Uterus (tissue), 4 donors: ENCODE data around the gene DNAJC18. TPM values are rescaled to one million over a fixed set of nuclear protein-coding genes. Genes with fewer than 3 reads are reported as not detected.

Experiments
- DNase-seq, 2 donors: peaks; one replicate each; pipeline ENCODE4 v3.0.0-alpha.2; 2019 to 2020
- H3K27ac ChIP-seq, 2 donors: fragments of 200-600 bp; sonication (generic); 1 replicate in 1 of 2; 2 replicates in 1 of 2; pipeline ENCODE4 v1.5.1; 2016 to 2018
- H3K27me3 ChIP-seq, 2 donors: fragments of 200-600 bp; sonication (generic); one replicate each; pipeline ENCODE4 v1.5.1; 2018 to 2019; ENCODE audit warnings: control low read depth in 1 of 2
- H3K36me3 ChIP-seq, 2 donors: fragments of 200-600 bp; sonication (generic); one replicate each; pipeline ENCODE4 v1.5.1; 2019; ENCODE audit warnings: control low read depth in 1 of 2
- H3K4me1 ChIP-seq, 2 donors: fragments of 200-600 bp; sonication (generic); one replicate each; pipeline ENCODE4 v1.5.1; 2018 to 2019; ENCODE audit warnings: control low read depth in 1 of 2
- H3K4me3 ChIP-seq, 2 donors: fragments of 200-600 bp; sonication (generic); 1 replicate in 1 of 2; 2 replicates in 1 of 2; pipeline ENCODE4 v1.5.1; 2018 to 2019; ENCODE audit warnings: mild to moderate bottlenecking in 1 of 2
- H3K9me3 ChIP-seq, 2 donors: fragments of 200-600 bp; sonication (generic); one replicate each; pipeline ENCODE4 v1.5.1; 2019; ENCODE audit warnings: control low read depth in 1 of 2
- POLR2A ChIP-seq, 2 donors: fragments of 450-650 bp; IDR thresholded peaks; one replicate each; pipeline ENCODE4 v1.6.1; 2016; ENCODE audit warnings: antibody characterized with exemption in 2 of 2, mild to moderate bottlenecking in 1 of 2, moderate library complexity in 1 of 2
- intact Hi-C: fragments of 100-400 bp; cut with DNase I; formaldehyde crosslinking; loops from one replicate; pipeline ENCODE4 v1.15.1; 2023; ENCODE audit warnings: low total_unique reads
- small RNA-seq: library from RNA; depleted of rRNA; stranded (forward); fragments of <200 nt; gene quantifications from one replicate; pipeline ENCODE3, GENCODE V24; 2016
- total RNA-seq, 4 donors: library from RNA; depleted of rRNA in 3 of 4; stranded (reverse); fragments of >200 nt in 3 of 4; gene quantifications; one replicate each; pipeline versions ENCODE4 v1.1.0 to v1.2.4, GENCODE V29; 2014 to 2023
- TF ChIP-seq, protein P1 (sequence below), 4 experiments: fragments of 200-600 bp in 2 of 4; fragments of 450-650 bp in 2 of 4; sonication (generic) in 2 of 4; IDR thresholded peaks; one replicate each; pipeline ENCODE4 v1.5.1; 2016 to 2019; ENCODE audit warnings: antibody characterized with exemption in 4 of 4, mild to moderate bottlenecking in 2 of 4, moderate library complexity in 1 of 4
- donor health status: DM: yes; HTN: yes; CAD: no.

Gene DNAJC18
- total RNA-seq, 4 donors from 2014 or later: 3.1 to 21.6 (median 12.6) TPM

- no peaks in the 10 kb centered on the region for H3K9me3 ChIP-seq
- no peaks in the 10 kb centered on the region for H3K27me3 ChIP-seq
- no peaks in the 10 kb centered on the region for H3K36me3 ChIP-seq
- TF ChIP-seq POLR2A (IDR thresholded peaks at IDR 0.05): no peak
- TF ChIP-seq, protein P1, sequence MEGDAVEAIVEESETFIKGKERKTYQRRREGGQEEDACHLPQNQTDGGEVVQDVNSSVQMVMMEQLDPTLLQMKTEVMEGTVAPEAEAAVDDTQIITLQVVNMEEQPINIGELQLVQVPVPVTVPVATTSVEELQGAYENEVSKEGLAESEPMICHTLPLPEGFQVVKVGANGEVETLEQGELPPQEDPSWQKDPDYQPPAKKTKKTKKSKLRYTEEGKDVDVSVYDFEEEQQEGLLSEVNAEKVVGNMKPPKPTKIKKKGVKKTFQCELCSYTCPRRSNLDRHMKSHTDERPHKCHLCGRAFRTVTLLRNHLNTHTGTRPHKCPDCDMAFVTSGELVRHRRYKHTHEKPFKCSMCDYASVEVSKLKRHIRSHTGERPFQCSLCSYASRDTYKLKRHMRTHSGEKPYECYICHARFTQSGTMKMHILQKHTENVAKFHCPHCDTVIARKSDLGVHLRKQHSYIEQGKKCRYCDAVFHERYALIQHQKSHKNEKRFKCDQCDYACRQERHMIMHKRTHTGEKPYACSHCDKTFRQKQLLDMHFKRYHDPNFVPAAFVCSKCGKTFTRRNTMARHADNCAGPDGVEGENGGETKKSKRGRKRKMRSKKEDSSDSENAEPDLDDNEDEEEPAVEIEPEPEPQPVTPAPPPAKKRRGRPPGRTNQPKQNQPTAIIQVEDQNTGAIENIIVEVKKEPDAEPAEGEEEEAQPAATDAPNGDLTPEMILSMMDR (IDR thresholded peaks at IDR 0.05): no peak
- intact Hi-C loops: no loop called here
- peaks cover 0 to 5% of the 10 kb centered on the region in 2 donors for H3K4me1 ChIP-seq
- H3K4me3 ChIP-seq: no peak overlapping the region
- DNase-seq: no peak
- peak overlapping the region; percentile 3 to 6 for H3K27ac ChIP-seq
Measured at GRCh38 chr5:139363937-139364336, 75.4 kb downstream of the DNAJC18 start.

- no peak for TF ChIP-seq POLR2A (IDR thresholded peaks at IDR 0.05)
- TF ChIP-seq, protein P1 (IDR thresholded peaks at IDR 0.05): no peak
- Histone ChIP-seq H3K4me3 (no peak overlapping the region), H3K9me3 (no peaks in the 10 kb centered on the region), H3K27ac (no peak overlapping the region), H3K36me3 (no peaks in the 10 kb centered on the region), H3K4me1 (peaks cover 0 to 5% of the 10 kb centered on the region in 2 donors), H3K27me3 (no peaks in the 10 kb centered on the region)
- no peak for DNase-seq
- intact Hi-C loops: no loop called here
Measured at GRCh38 chr5:139361835-139362429, 77.4 kb downstream of the DNAJC18 start.

- no peak for TF ChIP-seq POLR2A (IDR thresholded peaks at IDR 0.05)
- TF ChIP-seq, protein P1 (IDR thresholded peaks at IDR 0.05): no peak
- H3K27ac ChIP-seq: no peak overlapping the region
- H3K36me3 ChIP-seq: no peaks in the 10 kb centered on the region
- H3K9me3 ChIP-seq: no peaks in the 10 kb centered on the region
- no peak for DNase-seq
- peaks cover 0 to 5% of the 10 kb centered on the region in 2 donors for H3K4me1 ChIP-seq
- no peaks in the 10 kb centered on the region for H3K27me3 ChIP-seq
- no peak overlapping the region for H3K4me3 ChIP-seq
- intact Hi-C loops: no loop called here
Measured at GRCh38 chr5:139360384-139360783, 78.9 kb downstream of the DNAJC18 start.

Small RNAs within 50 kb of the gene (small RNA-seq; reads per million reads assigned to genes)
- gene RNU5B-4P: not detected

Other genes with a start within 250 kb of the DNAJC18 start
- 100 to 1,000 TPM in 1 of 4 donors, 10 to 100 TPM in 3; 17.4 to 122 (median 58.3) TPM for gene SIL1, start 241.2 kb downstream of the DNAJC18 start, total RNA-seq
- gene MATR3, start 145.8 kb downstream of the DNAJC18 start, total RNA-seq: 100 to 1,000 TPM; 270 to 549 (median 314) TPM
- 100 to 1,000 TPM in 1 of 4 donors, 10 to 100 TPM in 3; 43.5 to 144 (median 87.7) TPM for gene PAIP2, start 97.7 kb downstream of the DNAJC18 start, total RNA-seq
- 1 to 10 TPM in 2 of 4 donors, under 1 TPM in 1, not detected in 1; 0.30 to 5.5 (median 1.0) TPM for gene SLC23A1, start 56.2 kb downstream of the DNAJC18 start, total RNA-seq
- 1 to 10 TPM in 2 of 4 donors, not detected in 2; 1.3 to 5.6 TPM for gene MZB1, start 49.6 kb downstream of the DNAJC18 start, total RNA-seq
- gene PROB1, start 44.4 kb downstream of the DNAJC18 start, total RNA-seq: 1 to 10 TPM in 3 of 4 donors, not detected in 1; 1.5 to 8.3 (median 1.7) TPM
- 1 to 10 TPM in 2 of 4 donors, not detected in 2; 2.4 to 3.4 TPM for gene SPATA24, start 35.4 kb downstream of the DNAJC18 start, total RNA-seq
- gene ECSCR, start 23.2 kb upstream of the DNAJC18 start, total RNA-seq: 10 to 100 TPM; 19.2 to 68.9 (median 42.0) TPM
- not detected for gene SMIM33, start 31.5 kb upstream of the DNAJC18 start, total RNA-seq
- 10 to 100 TPM; 16.9 to 90.1 (median 48.5) TPM for gene STING1, start 43.2 kb upstream of the DNAJC18 start, total RNA-seq
- 100 to 1,000 TPM in 1 of 4 donors, 10 to 100 TPM in 3; 34.1 to 153 (median 76.3) TPM for gene UBE2D2, start 121.8 kb upstream of the DNAJC18 start, total RNA-seq
- 10 to 100 TPM in 3 of 4 donors, 1 to 10 TPM in 1; 3.3 to 51.3 (median 35.0) TPM for gene CXXC5, start 208.8 kb upstream of the DNAJC18 start, total RNA-seq